ENCODE measurements around the gene NLGN4Y.

The NLGN4Y gene

DNA sequence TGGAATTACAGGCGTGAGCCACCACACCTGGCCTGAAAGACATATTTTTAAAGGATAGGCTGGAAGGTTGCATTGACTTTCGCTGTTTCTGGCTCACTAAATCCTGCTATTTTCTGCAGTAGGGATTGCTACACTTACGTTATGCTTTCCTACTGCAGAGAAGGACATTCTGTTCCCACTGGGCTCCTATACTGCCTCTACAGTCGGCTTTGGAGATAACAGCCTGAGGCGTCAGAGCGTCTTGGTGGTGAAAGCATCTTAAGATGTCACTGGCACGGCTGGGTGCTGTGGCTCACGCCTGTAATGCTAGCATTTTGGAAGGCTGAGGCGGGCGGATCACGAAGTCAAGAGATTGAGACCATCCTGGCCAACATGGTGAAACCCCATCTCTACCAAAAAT lies 77.0 kb downstream of the NLGN4Y start:
- TF ChIP-seq, protein P1, sequence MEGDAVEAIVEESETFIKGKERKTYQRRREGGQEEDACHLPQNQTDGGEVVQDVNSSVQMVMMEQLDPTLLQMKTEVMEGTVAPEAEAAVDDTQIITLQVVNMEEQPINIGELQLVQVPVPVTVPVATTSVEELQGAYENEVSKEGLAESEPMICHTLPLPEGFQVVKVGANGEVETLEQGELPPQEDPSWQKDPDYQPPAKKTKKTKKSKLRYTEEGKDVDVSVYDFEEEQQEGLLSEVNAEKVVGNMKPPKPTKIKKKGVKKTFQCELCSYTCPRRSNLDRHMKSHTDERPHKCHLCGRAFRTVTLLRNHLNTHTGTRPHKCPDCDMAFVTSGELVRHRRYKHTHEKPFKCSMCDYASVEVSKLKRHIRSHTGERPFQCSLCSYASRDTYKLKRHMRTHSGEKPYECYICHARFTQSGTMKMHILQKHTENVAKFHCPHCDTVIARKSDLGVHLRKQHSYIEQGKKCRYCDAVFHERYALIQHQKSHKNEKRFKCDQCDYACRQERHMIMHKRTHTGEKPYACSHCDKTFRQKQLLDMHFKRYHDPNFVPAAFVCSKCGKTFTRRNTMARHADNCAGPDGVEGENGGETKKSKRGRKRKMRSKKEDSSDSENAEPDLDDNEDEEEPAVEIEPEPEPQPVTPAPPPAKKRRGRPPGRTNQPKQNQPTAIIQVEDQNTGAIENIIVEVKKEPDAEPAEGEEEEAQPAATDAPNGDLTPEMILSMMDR (conservative IDR thresholded peaks at IDR 0.05; ENCODE audit: low read depth, low read length): no peak
- no peak overlapping the region for H3K4me3 ChIP-seq (ENCODE audit: low read depth, low read length)
- DNase-seq (ENCODE audit: low read depth): no peak

DNA sequence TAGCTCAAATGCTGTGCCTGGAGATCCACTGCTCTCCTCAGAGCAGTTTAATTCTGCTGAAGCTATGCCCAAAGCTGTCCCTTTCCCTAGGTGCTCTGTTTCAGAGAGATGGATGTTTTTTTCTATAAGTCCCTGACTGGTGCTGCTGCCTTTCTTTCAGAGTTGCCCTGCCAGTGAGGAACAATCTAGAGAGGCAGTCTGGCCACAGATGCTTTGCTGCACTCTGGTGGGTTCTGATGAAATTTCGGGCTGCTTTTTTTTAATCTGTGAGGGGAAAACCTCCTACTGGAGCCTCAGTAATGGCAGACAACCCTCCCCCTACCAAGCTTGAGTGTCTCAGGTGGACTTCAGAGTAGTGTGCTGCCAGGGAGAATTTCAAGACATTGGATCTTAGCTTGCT lies 93.3 kb downstream of the NLGN4Y start:
- TF ChIP-seq, protein P1 (conservative IDR thresholded peaks at IDR 0.05; ENCODE audit: low read depth, low read length): peak; percentile 22
- no peak overlapping the region for H3K4me3 ChIP-seq (ENCODE audit: low read depth, low read length)
- DNase-seq (ENCODE audit: low read depth): peak; percentile 17

DNA sequence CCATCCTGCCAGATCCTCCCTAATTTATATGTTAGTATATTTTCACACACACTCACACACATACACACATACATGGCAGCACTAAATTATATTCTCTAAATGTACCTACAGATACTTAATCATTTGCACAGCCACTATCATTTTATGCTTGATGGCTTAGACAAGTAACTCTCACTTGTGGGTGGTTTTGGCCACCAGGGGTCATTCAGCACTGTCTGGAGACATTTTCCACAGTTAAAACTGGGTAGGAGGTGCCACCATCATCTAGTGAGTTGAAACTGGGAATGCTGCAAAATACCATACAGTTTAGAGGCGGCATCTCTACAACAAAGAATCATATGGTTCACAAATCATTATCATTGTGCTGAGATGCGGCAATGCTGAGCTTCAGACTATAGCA lies 94.2 kb downstream of the NLGN4Y start:
- H3K4me3 ChIP-seq (ENCODE audit: low read depth, low read length): no peak overlapping the region
- peak; percentile 24 for DNase-seq (ENCODE audit: low read depth)
- TF ChIP-seq, protein P1 (conservative IDR thresholded peaks at IDR 0.05; ENCODE audit: low read depth, low read length): peak; percentile 42

DNA sequence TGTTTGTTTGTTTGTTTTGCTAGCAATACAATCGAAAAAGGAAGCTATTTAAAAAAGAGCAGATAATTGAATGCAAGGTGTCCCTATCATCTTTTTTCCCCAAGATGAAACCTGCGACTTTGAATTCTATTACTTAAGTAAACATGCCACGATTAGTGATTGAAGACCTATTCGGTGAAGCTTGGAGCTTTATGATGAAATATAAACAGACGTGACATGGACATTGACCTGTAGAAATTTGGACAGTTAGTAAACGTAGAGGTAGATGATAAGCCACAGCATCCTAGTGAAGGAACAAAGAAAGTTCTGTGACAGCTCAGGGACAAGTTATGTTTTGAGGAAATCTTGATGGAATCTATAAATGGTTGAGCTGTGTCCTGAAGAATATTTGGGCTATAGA lies 103.9 kb downstream of the NLGN4Y start:
- no peak overlapping the region for H3K4me3 ChIP-seq (ENCODE audit: low read depth, low read length)
- TF ChIP-seq, protein P1 (conservative IDR thresholded peaks at IDR 0.05; ENCODE audit: low read depth, low read length): no peak
- DNase-seq (ENCODE audit: low read depth): no peak

DNA sequence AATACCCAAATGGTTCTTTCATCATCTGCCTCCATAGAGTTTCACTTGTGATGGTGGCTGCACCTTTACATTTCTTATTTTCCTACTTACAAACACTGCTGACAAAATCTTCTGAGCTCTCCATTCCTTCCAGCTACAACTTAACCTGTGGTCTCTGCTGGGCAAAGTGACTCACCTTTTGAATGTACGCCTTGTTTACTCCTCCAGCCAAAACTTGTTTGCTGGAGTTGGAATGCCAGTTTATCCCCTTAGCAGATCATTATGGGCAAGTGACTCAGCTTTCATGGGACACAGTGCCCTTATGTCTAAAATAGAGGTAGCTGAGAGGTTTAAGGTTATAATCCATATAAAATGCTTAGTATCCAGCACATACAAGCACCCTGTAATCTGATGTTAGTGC lies 107.3 kb downstream of the NLGN4Y start:
- no peak overlapping the region for H3K4me3 ChIP-seq (ENCODE audit: low read depth, low read length)
- TF ChIP-seq, protein P1 (conservative IDR thresholded peaks at IDR 0.05; ENCODE audit: low read depth, low read length): no peak
- no peak for DNase-seq (ENCODE audit: low read depth)

DNA sequence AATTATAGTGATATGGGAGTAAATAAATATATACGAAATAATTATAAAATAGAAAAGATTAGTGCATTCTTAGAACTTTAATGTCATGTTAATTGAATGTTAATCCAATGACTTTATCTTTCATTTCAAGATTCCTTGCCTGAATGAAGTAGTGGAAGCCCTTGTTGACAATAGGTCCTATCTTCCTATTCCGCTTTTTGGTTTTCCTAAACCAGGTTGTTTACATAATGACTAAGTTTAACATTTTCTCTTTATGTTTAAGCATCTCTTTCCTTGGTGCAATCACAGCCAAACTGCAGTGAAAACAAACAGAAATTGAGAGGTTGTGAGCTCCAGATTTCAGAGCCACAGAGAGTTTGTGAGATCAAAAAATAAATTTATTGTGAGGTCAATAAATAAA lies 109.4 kb downstream of the NLGN4Y start:
- peak; percentile 1 for DNase-seq (ENCODE audit: low read depth)
- H3K4me3 ChIP-seq (ENCODE audit: low read depth, low read length): no peak overlapping the region
- TF ChIP-seq, protein P1 (conservative IDR thresholded peaks at IDR 0.05; ENCODE audit: low read depth, low read length): no peak

DNA sequence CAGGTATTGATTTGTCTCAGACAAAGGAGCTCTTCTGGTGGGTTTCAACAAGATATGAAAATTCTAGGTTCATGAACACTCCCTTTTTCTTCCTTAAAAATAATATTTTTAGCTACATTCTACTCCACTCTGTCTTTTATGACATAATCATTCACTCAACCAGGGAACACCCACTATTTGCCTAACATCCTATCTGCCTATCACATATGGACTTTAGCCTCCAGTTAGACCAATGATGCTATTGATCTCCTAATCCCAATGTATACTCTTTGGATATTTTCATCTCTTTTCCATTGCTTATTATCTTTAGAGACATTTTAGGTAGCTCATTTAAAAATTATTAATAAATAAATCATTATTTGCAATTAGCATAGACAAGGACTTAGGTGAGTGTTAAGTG lies 110.6 kb downstream of the NLGN4Y start:
- DNase-seq (ENCODE audit: low read depth): no peak
- TF ChIP-seq, protein P1 (conservative IDR thresholded peaks at IDR 0.05; ENCODE audit: low read depth, low read length): no peak
- no peak overlapping the region for H3K4me3 ChIP-seq (ENCODE audit: low read depth, low read length)
